ENCODE data around the gene KRTAP4-7. TPM values are rescaled to one million over a fixed set of nuclear protein-coding genes. Genes with fewer than 3 reads are reported as not detected.
"Not testable (repeated sequence)": the region's sequence is repeated elsewhere in the genome, so short reads cannot be mapped to it uniquely, and the experiment has no call there.

The KRTAP4-7 gene
- total RNA-seq (not detected), polyA plus RNA-seq (not detected)
- long read RNA-seq, donor 1 = 0 reads
- long read RNA-seq, donor 2 = 0 reads
- long read RNA-seq, donor 3 = 0 reads
- long read RNA-seq, donor 4 = 0 reads
- long read RNA-seq, donor 5 = 0 reads

DNA sequence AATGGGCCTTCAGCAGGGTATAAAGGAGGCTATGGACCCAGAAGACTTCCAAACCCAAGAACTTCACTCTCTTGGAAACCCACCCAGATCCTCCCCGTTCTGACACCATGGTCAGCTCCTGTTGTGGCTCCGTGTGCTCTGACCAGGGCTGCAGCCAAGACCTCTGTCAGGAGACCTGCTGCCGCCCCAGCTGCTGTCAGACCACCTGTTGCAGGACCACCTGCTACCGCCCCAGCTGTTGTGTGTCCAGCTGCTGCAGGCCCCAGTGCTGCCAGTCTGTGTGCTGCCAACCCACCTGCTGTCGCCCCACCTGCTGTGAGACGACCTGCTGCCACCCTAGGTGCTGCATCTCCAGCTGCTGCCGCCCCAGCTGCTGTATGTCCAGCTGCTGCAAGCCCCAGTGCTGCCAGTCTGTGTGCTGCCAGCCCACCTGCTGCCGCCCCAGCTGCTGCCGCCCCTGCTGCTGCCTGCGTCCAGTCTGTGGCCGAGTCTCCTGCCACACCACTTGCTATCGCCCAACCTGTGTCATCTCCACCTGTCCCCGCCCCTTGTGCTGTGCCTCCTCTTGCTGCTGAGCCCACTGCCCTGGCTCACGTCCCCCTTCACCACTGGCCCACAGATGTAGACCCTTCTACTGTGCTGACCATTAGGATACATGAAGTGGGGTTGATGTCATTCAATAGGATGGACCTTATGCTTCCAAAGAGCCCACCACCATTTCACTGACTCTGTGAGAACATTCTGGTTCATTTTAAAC is at the start of gene KRTAP4-7:
Gene KRTAP4-7, plus strand, starts transcription at position 51 of the 757 bp plus-strand sequence. Its CDS starts 57 bp downstream, at position 108.
- ATAC-seq (ENCODE audit: insufficient read depth, low FRiP score); H3K9ac ChIP-seq (ENCODE audit: insufficient read depth in 1 of 2, low read length in 2 of 2): not testable (repeated sequence)
- WGBS, 2 donors = 82 to 93% methylated on average over 14 of the region's 14 CpGs

DNA sequence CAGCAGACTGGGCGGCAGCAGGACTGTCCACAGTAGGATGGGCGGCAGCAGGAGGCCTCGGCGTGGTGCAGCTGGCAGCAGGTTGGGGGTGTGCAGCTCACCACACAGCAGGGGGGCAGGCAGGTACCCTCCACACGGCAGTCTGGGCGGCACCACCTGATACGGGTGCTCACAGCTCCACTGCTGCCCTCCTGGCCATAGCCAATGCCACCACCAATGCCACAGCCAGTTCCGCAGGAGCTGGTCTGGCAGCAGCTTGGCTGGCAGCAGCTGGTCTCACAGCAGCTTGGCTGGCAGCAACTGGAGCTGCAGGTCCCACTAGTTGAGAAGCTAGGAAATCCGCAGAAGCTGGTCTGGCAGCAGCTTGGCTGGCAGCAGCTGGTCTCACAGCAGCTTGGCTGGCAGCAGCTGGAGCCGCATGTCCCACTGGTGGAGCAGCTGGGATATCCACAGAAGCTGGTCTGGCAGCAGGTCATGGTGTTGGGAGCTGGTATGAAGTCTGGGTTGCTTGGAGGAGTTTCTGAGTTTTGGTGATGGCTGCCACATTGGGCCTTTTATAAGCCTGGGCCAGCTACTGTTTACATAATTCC is 49.5 kb upstream of the KRTAP4-7 start, which contains the start of gene KRTAP1-3:
Gene KRTAP1-3, minus strand, starts transcription at position 529 of the 590 bp plus-strand sequence. Its CDS starts 53 bp downstream, at position 476.
- WGBS, 2 donors = 83 to 93% methylated on average over 7 to 10 of the region's 10 CpGs
- not testable (repeated sequence) for H3K27ac ChIP-seq (ENCODE audit: low read depth in 1 of 2, low read length in 1 of 2); H3K36me3 ChIP-seq (ENCODE audit: control insufficient read depth in 4 of 4, insufficient read depth in 4 of 4, low read length in 4 of 4); H3K4me3 ChIP-seq; H3K4me1 ChIP-seq (ENCODE audit: control insufficient read depth in 5 of 5, insufficient read depth in 5 of 5, low read length in 5 of 5); ATAC-seq (ENCODE audit: insufficient read depth, low FRiP score); DNase-seq; H3K9me3 ChIP-seq (ENCODE audit: control insufficient read depth in 4 of 4, insufficient read depth in 3 of 4, low read length in 3 of 4); H3K9ac ChIP-seq (ENCODE audit: insufficient read depth in 1 of 2, low read length in 2 of 2); H3K27me3 ChIP-seq (ENCODE audit: control insufficient read depth in 3 of 3, insufficient read depth in 3 of 3, low read length in 2 of 3)

More for the DNA sequence above, at the start of gene KRTAP4-7:
- DNase-seq; H3K4me3 ChIP-seq; H3K36me3 ChIP-seq (ENCODE audit: control insufficient read depth in 4 of 4, insufficient read depth in 4 of 4, low read length in 4 of 4); H3K4me1 ChIP-seq (ENCODE audit: control insufficient read depth in 5 of 5, insufficient read depth in 5 of 5, low read length in 5 of 5); H3K27ac ChIP-seq (ENCODE audit: low read depth in 1 of 2, low read length in 1 of 2); H3K27me3 ChIP-seq (ENCODE audit: control insufficient read depth in 3 of 3, insufficient read depth in 3 of 3, low read length in 2 of 3); H3K9me3 ChIP-seq (ENCODE audit: control insufficient read depth in 4 of 4, insufficient read depth in 3 of 4, low read length in 3 of 4): not testable (repeated sequence)

DNA sequence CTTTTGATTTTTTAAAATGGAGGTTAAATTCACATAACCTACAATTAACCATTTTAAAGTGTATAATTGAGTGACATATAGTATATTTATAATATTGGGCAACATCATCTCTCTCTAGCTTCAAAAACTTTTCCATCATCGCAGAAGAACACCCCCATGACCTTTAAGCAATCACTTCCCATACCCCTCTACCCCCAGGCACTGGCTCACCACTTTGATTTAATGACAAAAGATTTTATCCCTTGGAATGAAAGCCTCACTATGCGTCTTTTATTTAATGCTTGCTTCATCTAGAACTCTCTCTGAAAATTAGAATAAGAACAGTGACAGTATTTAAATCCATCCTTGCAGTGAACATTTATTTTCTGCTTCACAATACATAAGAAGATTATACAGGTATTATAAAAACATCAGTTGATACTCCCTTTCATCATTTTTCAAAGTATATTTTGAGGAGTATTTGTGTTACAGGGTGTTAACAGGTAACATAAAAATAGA is 46.0 kb upstream of the KRTAP4-7 start:
- 75 to 86% methylated on average over 2 of the region's 2 CpGs for WGBS, 2 donors
- Histone ChIP-seq H3K4me1 (ENCODE audit: control insufficient read depth in 5 of 5, insufficient read depth in 5 of 5, low read length in 5 of 5) (no peaks in the 10 kb centered on the region), H3K27me3 (ENCODE audit: control insufficient read depth in 3 of 3, insufficient read depth in 3 of 3, low read length in 2 of 3) (peaks cover 0 to 3% (median 0%) of the 10 kb centered on the region in 3 donors), H3K4me3 (no peak overlapping the region), H3K36me3 (ENCODE audit: control insufficient read depth in 4 of 4, insufficient read depth in 4 of 4, low read length in 4 of 4) (no peaks in the 10 kb centered on the region), H3K27ac (ENCODE audit: low read depth in 1 of 2, low read length in 1 of 2) (no peak overlapping the region), H3K9me3 (ENCODE audit: control insufficient read depth in 4 of 4, insufficient read depth in 3 of 4, low read length in 3 of 4) (no peaks in the 10 kb centered on the region), H3K9ac (ENCODE audit: insufficient read depth in 1 of 2, low read length in 2 of 2) (no peak overlapping the region)
- DNase-seq (no peak), ATAC-seq (ENCODE audit: insufficient read depth, low FRiP score) (no peak)
- TF ChIP-seq, protein P1, sequence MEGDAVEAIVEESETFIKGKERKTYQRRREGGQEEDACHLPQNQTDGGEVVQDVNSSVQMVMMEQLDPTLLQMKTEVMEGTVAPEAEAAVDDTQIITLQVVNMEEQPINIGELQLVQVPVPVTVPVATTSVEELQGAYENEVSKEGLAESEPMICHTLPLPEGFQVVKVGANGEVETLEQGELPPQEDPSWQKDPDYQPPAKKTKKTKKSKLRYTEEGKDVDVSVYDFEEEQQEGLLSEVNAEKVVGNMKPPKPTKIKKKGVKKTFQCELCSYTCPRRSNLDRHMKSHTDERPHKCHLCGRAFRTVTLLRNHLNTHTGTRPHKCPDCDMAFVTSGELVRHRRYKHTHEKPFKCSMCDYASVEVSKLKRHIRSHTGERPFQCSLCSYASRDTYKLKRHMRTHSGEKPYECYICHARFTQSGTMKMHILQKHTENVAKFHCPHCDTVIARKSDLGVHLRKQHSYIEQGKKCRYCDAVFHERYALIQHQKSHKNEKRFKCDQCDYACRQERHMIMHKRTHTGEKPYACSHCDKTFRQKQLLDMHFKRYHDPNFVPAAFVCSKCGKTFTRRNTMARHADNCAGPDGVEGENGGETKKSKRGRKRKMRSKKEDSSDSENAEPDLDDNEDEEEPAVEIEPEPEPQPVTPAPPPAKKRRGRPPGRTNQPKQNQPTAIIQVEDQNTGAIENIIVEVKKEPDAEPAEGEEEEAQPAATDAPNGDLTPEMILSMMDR (IDR thresholded peaks at IDR 0.05; ENCODE audit: control extremely low read depth, extremely low read depth) = no peak

DNA sequence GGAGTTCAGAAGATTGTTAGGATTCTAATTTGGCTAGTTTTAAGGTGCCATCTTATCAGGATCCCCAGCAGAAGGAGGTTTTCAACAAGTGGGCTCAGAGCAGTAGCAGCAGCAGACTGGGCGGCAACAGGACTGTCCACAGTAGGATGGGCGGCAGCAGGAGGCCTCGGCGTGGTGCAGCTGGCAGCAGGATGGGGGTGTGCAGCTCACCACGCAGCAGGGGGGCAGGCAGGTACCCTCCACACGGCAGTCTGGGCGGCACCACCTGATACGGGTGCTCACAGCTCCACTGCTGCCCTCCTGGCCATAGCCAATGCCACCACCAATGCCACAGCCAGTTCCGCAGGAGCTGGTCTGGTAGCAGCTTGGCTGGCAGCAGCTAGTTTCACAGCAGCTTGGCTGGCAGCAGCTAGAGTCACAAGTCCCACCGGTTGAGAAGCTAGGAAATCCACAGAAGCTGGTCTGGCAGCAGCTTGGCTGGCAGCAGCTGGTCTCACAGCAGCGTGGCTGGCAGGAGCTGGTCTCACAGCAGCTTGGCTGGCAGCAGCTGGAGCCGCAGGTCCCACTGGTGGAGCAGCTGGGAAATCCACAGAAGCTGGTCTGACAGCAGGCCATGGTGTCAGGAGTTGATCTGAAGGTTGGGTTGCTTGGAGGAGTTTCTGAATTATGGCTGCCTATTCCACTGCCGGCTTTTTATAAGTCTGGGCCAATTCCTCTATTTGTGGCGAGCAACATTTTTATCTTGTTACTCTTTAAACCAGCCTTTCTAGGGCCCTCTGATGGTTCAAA is 43.0 kb upstream of the KRTAP4-7 start, which contains the start of gene KRTAP1-1:
Gene KRTAP1-1, minus strand, starts transcription at position 668 of the 789 bp plus-strand sequence. Its CDS starts 53 bp downstream, at position 615.
- H3K9ac ChIP-seq (ENCODE audit: insufficient read depth in 1 of 2, low read length in 2 of 2); H3K36me3 ChIP-seq (ENCODE audit: control insufficient read depth in 4 of 4, insufficient read depth in 4 of 4, low read length in 4 of 4); H3K4me3 ChIP-seq; H3K4me1 ChIP-seq (ENCODE audit: control insufficient read depth in 5 of 5, insufficient read depth in 5 of 5, low read length in 5 of 5); H3K27me3 ChIP-seq (ENCODE audit: control insufficient read depth in 3 of 3, insufficient read depth in 3 of 3, low read length in 2 of 3); ATAC-seq (ENCODE audit: insufficient read depth, low FRiP score); H3K27ac ChIP-seq (ENCODE audit: low read depth in 1 of 2, low read length in 1 of 2); H3K9me3 ChIP-seq (ENCODE audit: control insufficient read depth in 4 of 4, insufficient read depth in 3 of 4, low read length in 3 of 4); DNase-seq: not testable (repeated sequence)
- 75 to 92% methylated on average over 13 to 14 of the region's 14 CpGs for WGBS, 2 donors
